CD14-positive monocyte (primary cell): ENCODE results near the gene CDKN2B-AS1. TPM values are rescaled to one million over a fixed set of nuclear protein-coding genes. Genes with fewer than 3 reads are reported as not detected.

ENCODE experiments used
- DNase-seq, 3 donors: peaks; one replicate each; pipeline ENCODE4 v3.0.0-alpha.2; 2011 to 2022
- H2AFZ ChIP-seq: 2 replicates; pipeline ENCODE4 v1.6.0; 2012; ENCODE audit warnings: mild to moderate bottlenecking, low read depth, low read length, inconsistent platforms; ENCODE audit not compliant: insufficient read depth, poor library complexity, severe bottlenecking
- H3K27ac ChIP-seq, 2 donors: 1 replicate in 1 of 2; 2 replicates in 1 of 2; pipeline ENCODE4 v1.5.1; 2012 to 2013; ENCODE audit warnings: low read length in 2 of 2, control low read depth in 1 of 2, inconsistent platforms in 1 of 2, low read depth in 1 of 2, mild to moderate bottlenecking in 1 of 2
- H3K27me3 ChIP-seq, 2 donors: one replicate each; pipeline versions ENCODE4 v1.6.0 to v1.6.1; 2011 to 2013; ENCODE audit warnings: low read length in 2 of 2; ENCODE audit not compliant: control insufficient read depth in 2 of 2, insufficient read depth in 2 of 2
- H3K36me3 ChIP-seq, 2 donors: replicated peaks in 1 of 2; 1 replicate in 1 of 2; 2 replicates in 1 of 2; pipeline versions ENCODE4 v1.5.1 to v1.6.1; 2012 to 2013; ENCODE audit warnings: low read length in 2 of 2, control low read depth in 1 of 2, inconsistent platforms in 1 of 2, mild to moderate bottlenecking in 1 of 2; ENCODE audit not compliant: insufficient read depth in 2 of 2, control insufficient read depth in 1 of 2
- H3K4me1 ChIP-seq, 2 donors: 1 replicate in 1 of 2; 2 replicates in 1 of 2; pipeline versions ENCODE4 v1.5.1 to v1.6.1; 2012 to 2013; ENCODE audit warnings: low read length in 2 of 2, control low read depth in 1 of 2, inconsistent platforms in 1 of 2, mild to moderate bottlenecking in 1 of 2, moderate library complexity in 1 of 2; ENCODE audit not compliant: insufficient read depth in 2 of 2, control insufficient read depth in 1 of 2
- H3K4me2 ChIP-seq: replicated peaks from 2 replicates; pipeline ENCODE3; 2012; ENCODE audit warnings: low read length, moderate library complexity, mild to moderate bottlenecking; ENCODE audit not compliant: poor library complexity, severe bottlenecking; ENCODE audit errors: extremely low read depth
- H3K4me3 ChIP-seq, 3 experiments: fragments of 200-600 bp in 1 of 3; sonication (generic) in 1 of 3; replicated peaks in 1 of 3; 1 replicate in 2 of 3; 2 replicates in 1 of 3; pipeline ENCODE4 v1.5.1; 2011 to 2013; ENCODE audit warnings: low read length in 3 of 3, mild to moderate bottlenecking in 3 of 3, control low read depth in 2 of 3, low read depth in 2 of 3, inconsistent platforms in 1 of 3, moderate library complexity in 1 of 3
- H3K79me2 ChIP-seq: 2 replicates; pipeline ENCODE4 v1.6.0; 2012; ENCODE audit warnings: mild to moderate bottlenecking, control low read depth, inconsistent platforms, low read length, moderate library complexity; ENCODE audit not compliant: insufficient read depth
- H3K9ac ChIP-seq: 2 replicates; pipeline ENCODE4 v1.6.0; 2017; ENCODE audit warnings: low read length, mild to moderate bottlenecking; ENCODE audit not compliant: insufficient read depth, poor library complexity, severe bottlenecking
- H3K9me3 ChIP-seq, 2 donors: replicated peaks in 1 of 2; 1 replicate in 1 of 2; 2 replicates in 1 of 2; pipeline versions ENCODE4 v1.5.1 to v1.6.1; 2012 to 2013; ENCODE audit warnings: low read length in 2 of 2, control low read depth in 1 of 2; ENCODE audit not compliant: control insufficient read depth in 1 of 2, insufficient read depth in 1 of 2
- H4K20me1 ChIP-seq: 2 replicates; pipeline ENCODE4 v1.6.0; 2012; ENCODE audit warnings: mild to moderate bottlenecking, low read length, control low read depth, moderate library complexity; ENCODE audit not compliant: insufficient read depth
- H3K27ac Mint-ChIP-seq, 7 donors: one replicate each; pipeline ENCODE4 v1.8.0; 2020; ENCODE audit warnings: mild to moderate bottlenecking in 7 of 7, mixed read lengths in 7 of 7, moderate library complexity in 6 of 7, inconsistent platforms in 2 of 7
- H3K27me3 Mint-ChIP-seq, 3 donors: one replicate each; pipeline ENCODE4 v1.8.0; 2021 to 2022; ENCODE audit warnings: low read depth in 3 of 3, mild to moderate bottlenecking in 3 of 3, mixed read lengths in 3 of 3, moderate library complexity in 3 of 3, inconsistent platforms in 1 of 3
- H3K36me3 Mint-ChIP-seq, 2 donors: one replicate each; pipeline ENCODE4 v1.8.0; 2020; ENCODE audit warnings: mixed read lengths in 2 of 2, inconsistent platforms in 1 of 2, mild to moderate bottlenecking in 1 of 2
- H3K4me1 Mint-ChIP-seq: one replicate; pipeline ENCODE4 v1.8.0; 2020; ENCODE audit warnings: mild to moderate bottlenecking, mixed read lengths
- H3K4me3 Mint-ChIP-seq, 2 donors: one replicate each; pipeline ENCODE4 v1.8.0; 2020; ENCODE audit warnings: mild to moderate bottlenecking in 2 of 2, mixed read lengths in 2 of 2, moderate library complexity in 1 of 2
- H3K9me3 Mint-ChIP-seq, 7 donors: one replicate each; pipeline ENCODE4 v1.8.0; 2020 to 2022; ENCODE audit warnings: mixed read lengths in 7 of 7, mild to moderate bottlenecking in 6 of 7, moderate library complexity in 6 of 7, inconsistent platforms in 2 of 7
- CTCF ChIP-seq: fragments of 200-600 bp; IDR thresholded peaks from one replicate; pipeline ENCODE4 v1.8.0; 2022; ENCODE audit warnings: antibody characterized with exemption, mild to moderate bottlenecking
- WGBS: methylation state at CpG from one replicate; pipeline ENCODE4 v1.1.5; 2013; ENCODE audit warnings: missing lambda C conversion rate; ENCODE audit not compliant: insufficient coverage; 5-methylcytosine and 5-hydroxymethylcytosine counted together
- intact Hi-C, 2 donors: fragments of 100-400 bp; cut with micrococcal nuclease; formaldehyde crosslinking; loops; one replicate each; pipeline versions ENCODE4 v1.15.0 to v1.15.1; 2023
- polyA plus RNA-seq, 3 donors: library from polyadenylated mRNA; depleted of rRNA in 1 of 3; unstranded in 2 of 3; stranded (reverse) in 1 of 3; fragments of 300-500 nt in 2 of 3; fragments of >200 nt in 1 of 3; fragmentation: Illumina TruSeq in 2 of 3; gene quantifications; 1 replicate in 2 of 3; 2 replicates in 1 of 3; pipeline ENCODE4 v1.2.3, GENCODE V29; 2012 to 2021

CDKN2B-AS1 gene
- polyA plus RNA-seq, 3 donors = 0.35 to 0.55 (median 0.50) TPM

DNA sequence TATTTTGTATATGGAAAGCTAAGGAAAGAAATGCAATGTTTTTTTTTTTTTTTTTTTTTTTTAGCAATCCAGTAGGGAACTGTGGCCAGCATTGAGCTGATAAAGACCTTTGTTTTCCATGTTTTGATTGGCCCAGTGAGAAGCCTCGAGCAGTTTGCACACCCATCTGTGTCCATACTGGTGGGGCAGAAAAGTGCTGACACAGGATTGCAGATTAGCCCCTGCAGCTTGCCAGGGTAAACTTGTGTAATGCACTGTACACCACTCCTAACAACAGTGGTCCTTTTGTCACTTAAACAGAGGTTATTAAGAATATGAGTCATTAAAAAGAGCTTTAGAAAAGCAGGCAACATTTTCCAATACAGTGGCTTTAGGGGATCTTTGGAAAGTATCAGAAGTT lies 147.3 kb downstream of the CDKN2B-AS1 start:
- Mint-ChIP-seq H3K9me3 (peaks cover 0 to 2% (median 0%) of the 10 kb centered on the region in 7 donors), H3K4me1 (peaks cover 15% of the 10 kb centered on the region), H3K4me3 (peak overlapping the region in 1 of 2 donors; percentile 39), H3K27ac (no peak overlapping the region), H3K36me3 (no peaks in the 10 kb centered on the region), H3K27me3 (peaks cover 10 to 21% (median 16%) of the 10 kb centered on the region in 3 donors)
- no peak overlapping the region for H2AFZ ChIP-seq
- peaks cover 10 to 16% of the 10 kb centered on the region in 2 donors for H3K4me1 ChIP-seq
- no peaks in the 10 kb centered on the region for H3K36me3 ChIP-seq
- H3K79me2 ChIP-seq = no peaks in the 10 kb centered on the region
- no peak for DNase-seq
- no peaks in the 10 kb centered on the region for H4K20me1 ChIP-seq
- H3K27me3 ChIP-seq = peaks cover 14 to 36% of the 10 kb centered on the region in 2 donors
- intact Hi-C loops = no loop called here
- WGBS = no CpG with 5 or more reads among the region's 1 CpG
- no peak overlapping the region for H3K4me2 ChIP-seq
- H3K4me3 ChIP-seq = no peak overlapping the region
- H3K9ac ChIP-seq = no peak overlapping the region
- no peak for TF ChIP-seq CTCF
- no peak overlapping the region for H3K27ac ChIP-seq
- H3K9me3 ChIP-seq = no peaks in the 10 kb centered on the region

- no peaks in the 10 kb centered on the region for H3K36me3 Mint-ChIP-seq
- Histone ChIP-seq H3K4me1 (peaks cover 10 to 16% of the 10 kb centered on the region in 2 donors), H3K27ac (no peak overlapping the region), H3K9ac (no peak overlapping the region), H3K36me3 (no peaks in the 10 kb centered on the region), H3K9me3 (no peaks in the 10 kb centered on the region), H3K79me2 (no peaks in the 10 kb centered on the region), H2AFZ (no peak overlapping the region), H3K4me3 (no peak overlapping the region), H3K4me2 (no peak overlapping the region), H3K27me3 (peaks cover 20 to 38% of the 10 kb centered on the region in 2 donors), H4K20me1 (no peaks in the 10 kb centered on the region)
- TF ChIP-seq CTCF = no peak
- intact Hi-C loops = no loop called here
- DNase-seq = no peak
- H3K9me3 Mint-ChIP-seq = peaks cover 0 to 2% (median 0%) of the 10 kb centered on the region in 7 donors
- H3K4me1 Mint-ChIP-seq = peaks cover 15% of the 10 kb centered on the region
- peaks cover 10 to 24% (median 20%) of the 10 kb centered on the region in 3 donors for H3K27me3 Mint-ChIP-seq
- no peak overlapping the region for H3K4me3 Mint-ChIP-seq
- H3K27ac Mint-ChIP-seq = no peak overlapping the region
- no CpG with 5 or more reads among the region's 2 CpGs for WGBS
These were observed 148.1 kb downstream of the CDKN2B-AS1 start for GRCh38 chr9:22142671-22143070.
